ENCODE data around the gene TBCEL.

DNA sequence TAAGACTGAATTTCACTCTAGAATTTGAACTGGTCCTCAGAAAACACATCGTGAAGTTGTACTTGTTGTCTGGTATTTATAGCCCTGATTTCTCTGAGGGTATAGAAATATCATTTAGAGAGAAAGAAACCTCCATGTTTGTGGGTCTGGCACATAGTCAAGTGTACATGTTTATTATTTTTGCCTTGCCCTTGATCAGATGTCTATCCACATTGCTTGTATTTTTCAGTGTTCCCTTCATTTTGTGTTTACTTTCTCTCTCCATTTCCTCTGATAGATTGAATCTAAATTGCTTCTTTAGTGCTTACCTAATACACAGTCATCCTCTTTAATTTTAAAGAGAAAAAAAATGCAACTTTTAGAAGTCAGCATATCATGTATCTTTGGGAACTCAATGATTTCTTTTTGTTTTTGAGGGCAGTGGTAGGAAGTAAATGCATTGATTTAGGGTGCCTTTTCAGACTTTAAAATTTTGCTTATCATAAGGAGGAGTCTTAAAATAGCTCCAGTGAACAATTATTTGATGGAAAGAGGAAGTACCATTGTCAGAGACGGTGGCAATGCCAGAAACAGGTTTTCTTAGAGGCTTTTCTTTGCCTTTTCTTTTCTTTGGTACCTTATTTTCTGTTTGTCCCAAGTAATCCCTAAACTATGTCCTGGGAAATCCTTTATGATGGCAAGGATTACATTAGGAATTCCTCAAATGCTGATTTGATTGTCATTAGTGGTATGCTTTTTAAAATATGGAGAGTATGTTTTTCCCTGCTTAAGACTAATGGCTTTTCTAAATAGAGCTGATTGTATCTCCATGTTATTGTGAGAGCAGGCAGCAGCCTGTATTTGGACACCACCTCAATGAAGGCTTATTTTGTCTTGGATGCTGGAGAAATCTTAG, 47.3 kb downstream of the TBCEL start:
- TF ChIP-seq, protein P1, sequence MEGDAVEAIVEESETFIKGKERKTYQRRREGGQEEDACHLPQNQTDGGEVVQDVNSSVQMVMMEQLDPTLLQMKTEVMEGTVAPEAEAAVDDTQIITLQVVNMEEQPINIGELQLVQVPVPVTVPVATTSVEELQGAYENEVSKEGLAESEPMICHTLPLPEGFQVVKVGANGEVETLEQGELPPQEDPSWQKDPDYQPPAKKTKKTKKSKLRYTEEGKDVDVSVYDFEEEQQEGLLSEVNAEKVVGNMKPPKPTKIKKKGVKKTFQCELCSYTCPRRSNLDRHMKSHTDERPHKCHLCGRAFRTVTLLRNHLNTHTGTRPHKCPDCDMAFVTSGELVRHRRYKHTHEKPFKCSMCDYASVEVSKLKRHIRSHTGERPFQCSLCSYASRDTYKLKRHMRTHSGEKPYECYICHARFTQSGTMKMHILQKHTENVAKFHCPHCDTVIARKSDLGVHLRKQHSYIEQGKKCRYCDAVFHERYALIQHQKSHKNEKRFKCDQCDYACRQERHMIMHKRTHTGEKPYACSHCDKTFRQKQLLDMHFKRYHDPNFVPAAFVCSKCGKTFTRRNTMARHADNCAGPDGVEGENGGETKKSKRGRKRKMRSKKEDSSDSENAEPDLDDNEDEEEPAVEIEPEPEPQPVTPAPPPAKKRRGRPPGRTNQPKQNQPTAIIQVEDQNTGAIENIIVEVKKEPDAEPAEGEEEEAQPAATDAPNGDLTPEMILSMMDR (IDR thresholded peaks at IDR 0.05; ENCODE audit: borderline replicate concordance, extremely low read depth, low read length, poor library complexity, severe bottlenecking) = no peak
- TF ChIP-seq EZH2 (IDR thresholded peaks at IDR 0.05; ENCODE audit: borderline replicate concordance, low read depth, low read length, severe bottlenecking) = no peak
